ENCODE results near the gene SGPP2. TPM values are rescaled to one million over a fixed set of nuclear protein-coding genes. Genes with fewer than 3 reads are reported as not detected.

Gene SGPP2
- total RNA-seq, 4 donors from 2014 or later: 33.6 to 66.0 (median 49.4) TPM

GRCh38 chr2:222420508-222420907, 3.8 kb upstream of the SGPP2 start:
- intact Hi-C loops (cut with DNase I): loop anchor here (5.0 kb wide), 1 partner anchor 98 kb away; a partner anchor contains a TSS
- Histone ChIP-seq H3K27me3 (peaks cover 0 to 42% (median 2%) of the 10 kb centered on the region in 4 donors), H3K27ac (no peak overlapping the region), H3K36me3 (no peaks in the 10 kb centered on the region), H3K9me3 (peaks cover 0 to 6% (median 0%) of the 10 kb centered on the region in 3 donors), H3K4me3 (no peak overlapping the region), H3K4me1 (peaks cover 7 to 26% (median 18%) of the 10 kb centered on the region in 3 donors)
- TF ChIP-seq POLR2A (IDR thresholded peaks at IDR 0.05): no peak
- TF ChIP-seq CTCF (IDR thresholded peaks at IDR 0.05): no peak
- WGBS, 2 donors: 63 to 79% methylated on average over 1 of the region's 1 CpG
- no peak for DNase-seq

DNA sequence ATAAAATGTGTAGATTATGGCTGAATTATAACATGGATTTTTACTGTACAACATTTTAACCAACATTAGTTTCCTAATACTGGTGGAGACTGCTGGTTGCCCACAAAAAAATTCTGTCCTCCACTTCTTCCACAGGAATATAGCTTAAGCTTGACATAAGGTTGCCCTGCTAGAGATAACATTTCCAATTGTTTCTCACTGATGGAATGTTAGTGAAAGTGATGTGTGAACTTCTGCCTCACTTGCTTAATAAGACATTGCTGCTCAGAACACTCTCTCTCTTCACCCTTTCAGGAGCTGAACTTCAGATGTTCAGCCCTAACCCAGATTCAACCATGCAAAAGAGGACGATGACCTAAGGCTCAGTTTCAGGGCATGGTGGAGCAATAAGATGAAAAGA, 2.7 kb upstream of the SGPP2 start:
- no peaks in the 10 kb centered on the region for H3K9me3 ChIP-seq
- peaks cover 0 to 47% (median 2%) of the 10 kb centered on the region in 4 donors for H3K27me3 ChIP-seq
- WGBS, 2 donors: 90 to 92% methylated on average over 1 of the region's 1 CpG
- no peak for DNase-seq
- peaks cover 7 to 36% (median 18%) of the 10 kb centered on the region in 3 donors for H3K4me1 ChIP-seq
- no peaks in the 10 kb centered on the region for H3K36me3 ChIP-seq
- no peak overlapping the region for H3K4me3 ChIP-seq
- no peak overlapping the region for H3K27ac ChIP-seq
- intact Hi-C loops (cut with DNase I): loop anchor here (5.0 kb wide), 1 partner anchor 99 kb away; a partner anchor contains a TSS
- TF ChIP-seq CTCF (IDR thresholded peaks at IDR 0.05): no peak
- TF ChIP-seq POLR2A (IDR thresholded peaks at IDR 0.05): no peak

- intact Hi-C loops (cut with DNase I): loop anchor here (5.0 kb wide), 1 partner anchor 101 kb away; a partner anchor contains a TSS
- TF ChIP-seq POLR2A (IDR thresholded peaks at IDR 0.05) (no peak), CTCF (IDR thresholded peaks at IDR 0.05) (no peak)
- H3K4me3 ChIP-seq: peak overlapping the region in 1 of 4 donors; percentile 71
Measured at GRCh38 chr2:222423186-222423585, 1.2 kb upstream of the SGPP2 start.

DNA sequence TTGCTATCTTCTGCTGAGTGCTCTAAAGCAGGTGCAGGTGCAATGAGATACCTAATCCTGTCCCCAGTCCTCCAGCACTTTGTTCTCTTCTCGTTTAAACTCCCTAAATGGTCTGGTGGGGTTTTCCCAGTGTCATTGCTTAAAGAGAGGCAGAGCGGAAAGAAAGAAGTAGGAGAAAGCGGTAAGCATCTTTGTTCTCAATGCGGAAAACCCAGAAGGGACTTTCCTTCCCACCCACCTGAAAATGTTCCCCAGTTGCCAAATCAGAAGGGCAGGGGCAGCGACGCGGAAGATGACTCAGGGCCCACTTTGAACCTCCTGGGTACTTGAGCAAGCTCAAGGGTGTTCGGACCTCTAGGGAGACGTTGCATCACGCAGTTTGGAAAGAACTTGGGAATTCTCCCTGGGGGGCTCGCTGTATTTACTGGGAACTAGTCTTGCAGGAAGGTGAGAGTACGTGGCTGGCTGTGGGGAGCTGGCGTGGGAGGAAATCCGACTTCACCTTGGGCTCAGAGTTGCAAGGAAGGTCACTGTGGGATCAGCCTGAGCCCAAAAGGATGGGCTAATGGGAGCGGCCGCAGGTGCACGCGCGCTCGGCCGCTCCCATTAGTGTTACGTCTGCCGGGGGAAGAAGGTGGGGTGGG, 589 bp upstream of the SGPP2 start:
- no peak for DNase-seq
- Histone ChIP-seq H3K27ac (peak overlapping the region; percentile 80 to 95 (median 88)), H3K36me3 (no peaks in the 10 kb centered on the region), H3K4me3 (peak overlapping the region; percentile 62 to 97 (median 76)), H3K9me3 (no peaks in the 10 kb centered on the region), H3K27me3 (peaks cover 0 to 47% (median 2%) of the 10 kb centered on the region in 4 donors), H3K4me1 (peaks cover 7 to 57% (median 18%) of the 10 kb centered on the region in 3 donors)
- TF ChIP-seq POLR2A (IDR thresholded peaks at IDR 0.05) (no peak), CTCF (IDR thresholded peaks at IDR 0.05) (no peak)
- intact Hi-C loops (cut with DNase I): loop anchor here (5.0 kb wide), 1 partner anchor 101 kb away; a partner anchor contains a TSS
- 14 to 18% methylated on average over 4 to 5 of the region's 23 CpGs for WGBS, 2 donors

More at GRCh38 chr2:222423186-222423585, 1.2 kb upstream of the SGPP2 start:
- DNase-seq: no peak
- Histone ChIP-seq H3K9me3 (no peaks in the 10 kb centered on the region), H3K27me3 (peaks cover 0 to 47% (median 2%) of the 10 kb centered on the region in 4 donors), H3K27ac (no peak overlapping the region), H3K36me3 (no peaks in the 10 kb centered on the region), H3K4me1 (peaks cover 7 to 51% (median 18%) of the 10 kb centered on the region in 3 donors)
- 57 to 58% methylated on average over 3 of the region's 3 CpGs for WGBS, 2 donors
